ENCODE results near the gene ZSCAN29.

DNA sequence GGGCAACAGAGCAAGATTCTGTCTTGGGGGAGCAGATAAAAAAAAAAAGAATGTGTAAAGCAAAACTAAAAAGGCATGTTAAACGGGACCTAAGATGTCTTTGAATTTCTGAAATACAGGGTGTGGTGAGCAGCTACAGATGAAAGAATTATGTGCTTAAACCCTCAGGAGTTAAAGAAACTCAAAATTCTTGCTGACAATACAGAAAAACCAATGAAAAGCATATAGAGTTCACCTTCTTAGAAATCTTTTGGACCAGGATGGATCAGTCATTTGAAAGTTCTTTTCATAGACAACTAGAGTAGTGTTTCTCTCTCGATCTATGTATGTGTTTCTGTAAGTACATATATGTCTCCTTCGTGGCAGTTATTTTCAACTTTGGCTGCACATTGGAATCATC, 31.4 kb upstream of the ZSCAN29 start:
- TF ChIP-seq SUZ12 (IDR thresholded peaks at IDR 0.05; ENCODE audit: extremely low read depth, insufficient read depth, insufficient read length) = no peak
- no peak for TF ChIP-seq YY1 (IDR thresholded peaks at IDR 0.05; ENCODE audit: insufficient read depth, insufficient read length)
- TF ChIP-seq ZNF274 (IDR thresholded peaks at IDR 0.05; ENCODE audit: low read depth, low read length) = no peak
